ENCODE measurements around the gene TMEM41A. TPM values are rescaled to one million over a fixed set of nuclear protein-coding genes. Genes with fewer than 3 reads are reported as not detected.

Gene TMEM41A
- total and polyA plus RNA-seq, 10 donors = 5.9 to 37.8 (median 22.9) TPM

DNA sequence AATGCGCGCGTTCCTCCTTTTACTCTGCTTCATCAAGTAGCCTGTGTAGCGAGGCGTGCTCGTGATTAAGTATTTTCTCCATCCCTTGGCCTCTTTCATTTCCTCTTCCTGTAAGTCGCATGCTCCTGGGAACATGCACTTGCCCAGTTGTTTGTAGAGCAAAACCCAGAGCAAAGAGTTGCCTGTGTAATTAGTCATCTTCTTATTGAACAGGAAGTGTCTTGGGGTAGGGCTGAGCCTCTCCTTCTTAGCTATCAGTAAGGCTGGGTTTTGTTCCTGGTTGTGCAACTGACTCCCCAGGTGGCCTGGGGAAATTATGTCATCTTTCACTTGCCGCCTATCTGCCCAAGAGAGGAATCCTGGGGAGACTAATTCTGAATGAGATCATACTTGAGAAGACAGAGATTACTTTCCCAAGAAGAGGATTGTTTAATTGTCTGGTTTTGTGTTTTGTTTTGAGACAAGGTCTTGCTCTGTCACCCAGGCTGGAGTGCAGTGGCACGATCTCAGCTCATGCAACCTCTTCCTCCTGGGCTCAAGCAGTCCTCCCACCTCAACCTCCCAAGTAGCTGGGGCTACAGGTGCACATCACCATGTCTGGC, 38.6 kb upstream of the TMEM41A start:
- no peaks in the 10 kb centered on the region for H3K36me3 ChIP-seq
- no peaks in the 10 kb centered on the region for H3K27me3 ChIP-seq (replicated peaks in 1 of 7)
- peak overlapping the region in 3 of 8 donors; percentile 8 to 61 (median 60) for H3K27ac ChIP-seq
- H3K4me1 ChIP-seq = peaks cover 0 to 14% (median 9%) of the 10 kb centered on the region in 6 donors
- WGBS, 5 donors = 13 to 21% (median 17%) methylated on average over 9 of the region's 9 CpGs
- intact Hi-C loops (cut with DNase I; ENCODE audit: low total_unique reads) = no loop called here
- TF ChIP-seq POLR2A (IDR thresholded peaks at IDR 0.05) (no peak), POLR2AphosphoS5 (IDR thresholded peaks at IDR 0.05) (peak in 1 of 3 donors; percentile 34)
- TF ChIP-seq, protein P1, sequence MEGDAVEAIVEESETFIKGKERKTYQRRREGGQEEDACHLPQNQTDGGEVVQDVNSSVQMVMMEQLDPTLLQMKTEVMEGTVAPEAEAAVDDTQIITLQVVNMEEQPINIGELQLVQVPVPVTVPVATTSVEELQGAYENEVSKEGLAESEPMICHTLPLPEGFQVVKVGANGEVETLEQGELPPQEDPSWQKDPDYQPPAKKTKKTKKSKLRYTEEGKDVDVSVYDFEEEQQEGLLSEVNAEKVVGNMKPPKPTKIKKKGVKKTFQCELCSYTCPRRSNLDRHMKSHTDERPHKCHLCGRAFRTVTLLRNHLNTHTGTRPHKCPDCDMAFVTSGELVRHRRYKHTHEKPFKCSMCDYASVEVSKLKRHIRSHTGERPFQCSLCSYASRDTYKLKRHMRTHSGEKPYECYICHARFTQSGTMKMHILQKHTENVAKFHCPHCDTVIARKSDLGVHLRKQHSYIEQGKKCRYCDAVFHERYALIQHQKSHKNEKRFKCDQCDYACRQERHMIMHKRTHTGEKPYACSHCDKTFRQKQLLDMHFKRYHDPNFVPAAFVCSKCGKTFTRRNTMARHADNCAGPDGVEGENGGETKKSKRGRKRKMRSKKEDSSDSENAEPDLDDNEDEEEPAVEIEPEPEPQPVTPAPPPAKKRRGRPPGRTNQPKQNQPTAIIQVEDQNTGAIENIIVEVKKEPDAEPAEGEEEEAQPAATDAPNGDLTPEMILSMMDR (IDR thresholded peaks at IDR 0.05 in 8 of 11, conservative IDR thresholded peaks at IDR 0.05 in 3 of 11) = no peak
- no peaks in the 10 kb centered on the region for H3K9me3 ChIP-seq
- peak overlapping the region in 1 of 8 donors; percentile 11 for H3K4me3 ChIP-seq
- peak; percentile 14 for DNase-seq

DNA sequence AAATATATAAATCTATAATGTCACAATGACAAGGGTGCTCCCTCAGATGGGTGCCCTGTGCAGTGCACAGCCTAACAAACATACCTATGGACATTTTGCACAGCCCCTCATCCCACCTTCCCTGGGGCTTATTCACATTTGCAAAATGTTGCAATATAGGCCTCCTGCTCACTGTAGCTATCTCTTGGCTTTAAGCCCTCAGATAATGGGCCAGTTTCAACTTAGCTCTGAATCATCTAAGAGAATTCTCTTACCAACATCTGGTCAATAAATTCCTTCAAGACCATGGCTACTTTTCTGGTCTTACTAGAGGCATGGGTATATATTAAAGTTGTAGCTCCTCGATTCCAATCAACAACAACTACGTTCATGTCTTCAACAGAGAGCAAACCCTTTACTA, 35.7 kb upstream of the TMEM41A start:
- Histone ChIP-seq H3K27me3 (replicated peaks in 1 of 7) (no peaks in the 10 kb centered on the region), H3K9me3 (no peaks in the 10 kb centered on the region), H3K4me3 (no peak overlapping the region), H3K4me1 (peaks cover 0 to 14% (median 9%) of the 10 kb centered on the region in 6 donors), H3K36me3 (no peaks in the 10 kb centered on the region), H3K27ac (no peak overlapping the region)
- 81 to 92% (median 86%) methylated on average over 2 of the region's 2 CpGs for WGBS, 5 donors
- DNase-seq = no peak
- intact Hi-C loops (cut with DNase I; ENCODE audit: low total_unique reads) = no loop called here
- no peak for TF ChIP-seq POLR2A (IDR thresholded peaks at IDR 0.05)
- TF ChIP-seq, protein P1 (IDR thresholded peaks at IDR 0.05 in 8 of 11, conservative IDR thresholded peaks at IDR 0.05 in 3 of 11) = no peak
- no peak for TF ChIP-seq POLR2AphosphoS5 (IDR thresholded peaks at IDR 0.05)

DNA sequence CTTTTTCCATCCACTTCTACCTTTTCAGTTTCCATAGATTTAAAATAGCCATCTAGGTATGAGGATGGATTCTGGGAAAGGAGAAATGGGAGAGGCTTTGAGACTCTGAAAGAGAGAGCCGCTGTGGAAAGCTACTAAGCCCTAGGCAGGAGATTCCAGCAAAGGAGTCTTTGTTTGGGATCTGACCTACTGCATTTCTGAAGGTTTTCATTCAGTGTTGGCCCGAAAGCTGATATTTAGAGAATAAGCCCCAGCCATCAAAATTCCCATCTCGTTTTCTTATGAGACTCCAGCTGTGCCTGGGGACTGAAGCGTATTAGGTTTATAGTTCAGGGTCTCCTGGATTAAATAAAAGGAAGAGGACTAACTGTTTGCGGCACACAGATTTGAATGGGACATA, 34.1 kb upstream of the TMEM41A start:
- Histone ChIP-seq H3K27me3 (replicated peaks in 1 of 7) (no peaks in the 10 kb centered on the region), H3K4me3 (no peak overlapping the region), H3K36me3 (no peaks in the 10 kb centered on the region), H3K9me3 (no peaks in the 10 kb centered on the region), H3K27ac (no peak overlapping the region), H3K4me1 (peaks cover 0 to 13% (median 9%) of the 10 kb centered on the region in 6 donors)
- TF ChIP-seq POLR2A (IDR thresholded peaks at IDR 0.05) (no peak), POLR2AphosphoS5 (IDR thresholded peaks at IDR 0.05) (no peak)
- TF ChIP-seq, protein P1 (IDR thresholded peaks at IDR 0.05 in 8 of 11, conservative IDR thresholded peaks at IDR 0.05 in 3 of 11) = no peak
- DNase-seq = no peak
- 64 to 69% (median 69%) methylated on average over 5 of the region's 5 CpGs for WGBS, 5 donors
- intact Hi-C loops (cut with DNase I; ENCODE audit: low total_unique reads) = no loop called here

DNA sequence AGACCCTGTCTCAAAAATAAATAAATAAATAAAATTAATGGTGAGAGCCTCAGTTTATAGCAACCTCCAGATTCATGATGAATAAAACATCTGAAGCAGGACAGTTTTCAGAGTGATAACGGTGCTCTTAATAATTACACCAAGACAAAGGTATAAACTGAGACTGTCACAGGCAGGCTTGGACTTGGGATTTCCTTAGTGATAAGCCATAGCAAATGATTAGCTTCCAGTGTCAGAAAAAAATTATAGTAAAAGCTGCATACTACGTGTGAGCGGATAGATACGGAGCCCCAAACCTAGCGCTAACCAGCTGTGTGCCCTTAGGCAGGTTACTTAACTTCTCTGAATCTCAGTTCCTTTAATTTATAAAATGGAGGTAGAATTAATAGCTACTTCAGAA, 32.0 kb upstream of the TMEM41A start:
- H3K9me3 ChIP-seq = no peaks in the 10 kb centered on the region
- H3K4me1 ChIP-seq = no peaks in the 10 kb centered on the region
- peaks cover 0 to 13% (median 0%) of the 10 kb centered on the region in 7 donors for H3K27me3 ChIP-seq (replicated peaks in 1 of 7)
- TF ChIP-seq POLR2A (IDR thresholded peaks at IDR 0.05) (no peak), POLR2AphosphoS5 (IDR thresholded peaks at IDR 0.05) (no peak)
- TF ChIP-seq, protein P1 (IDR thresholded peaks at IDR 0.05 in 8 of 11, conservative IDR thresholded peaks at IDR 0.05 in 3 of 11) = no peak
- H3K27ac ChIP-seq = no peak overlapping the region
- DNase-seq = no peak
- no peak overlapping the region for H3K4me3 ChIP-seq
- no peaks in the 10 kb centered on the region for H3K36me3 ChIP-seq
- 67 to 74% (median 73%) methylated on average over 5 of the region's 5 CpGs for WGBS, 5 donors
- intact Hi-C loops (cut with DNase I; ENCODE audit: low total_unique reads) = no loop called here
